ENCODE measurements around the gene PLK5.

PLK5 gene

GRCh38 chr19:1574354-1575136, 50.7 kb downstream of the PLK5 start:
- DNase-seq (ENCODE audit: insufficient read length, low spot score), result no peak
- no peak for FAIRE-seq

GRCh38 chr19:1575323-1576241, 51.7 kb downstream of the PLK5 start:
- no peak for DNase-seq (ENCODE audit: insufficient read length, low spot score)
- no peak for FAIRE-seq

DNA sequence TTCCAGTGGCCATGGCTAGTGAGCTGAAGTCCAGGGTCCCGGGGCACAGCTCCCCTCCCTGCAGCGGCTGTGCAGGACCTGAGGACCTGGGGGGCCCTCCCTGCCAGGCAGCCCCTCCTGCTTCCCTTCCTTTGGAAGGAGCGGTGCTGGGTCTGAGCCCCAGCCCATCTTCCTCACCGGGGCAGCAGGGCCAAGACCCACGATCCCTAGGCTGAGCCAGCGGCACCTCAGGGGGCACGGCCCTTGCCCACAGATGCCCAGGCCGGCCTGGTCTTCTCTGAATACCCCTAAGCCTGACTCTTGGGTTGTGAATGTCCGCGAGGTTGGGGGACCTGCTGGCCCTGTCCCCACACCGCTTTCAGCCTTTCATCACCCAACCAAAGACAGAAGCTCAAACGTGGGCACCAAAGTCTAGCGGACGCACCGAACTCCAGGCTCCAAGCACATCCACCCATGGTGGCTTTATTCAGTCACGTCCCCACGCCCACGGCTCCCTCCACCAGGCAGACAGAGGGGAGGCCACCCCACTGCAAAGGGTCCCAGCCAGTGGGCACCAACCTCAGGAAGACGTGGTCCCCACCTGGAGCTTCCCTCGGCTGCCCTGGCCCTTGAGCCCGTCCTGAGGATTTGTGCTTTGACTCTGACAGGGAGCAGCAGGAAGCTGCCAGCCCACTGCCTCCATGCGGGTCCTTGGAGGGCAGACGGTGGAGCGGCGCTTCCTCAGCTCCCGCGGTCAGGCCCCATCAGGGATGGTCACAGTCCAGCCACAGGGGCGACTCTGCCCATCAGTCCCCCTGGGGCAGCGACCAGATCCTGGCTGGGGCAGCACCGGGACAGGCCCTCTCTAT, 52.6 kb downstream of the PLK5 start:
- FAIRE-seq (no peak), DNase-seq (ENCODE audit: insufficient read length, low spot score) (no peak)

DNA sequence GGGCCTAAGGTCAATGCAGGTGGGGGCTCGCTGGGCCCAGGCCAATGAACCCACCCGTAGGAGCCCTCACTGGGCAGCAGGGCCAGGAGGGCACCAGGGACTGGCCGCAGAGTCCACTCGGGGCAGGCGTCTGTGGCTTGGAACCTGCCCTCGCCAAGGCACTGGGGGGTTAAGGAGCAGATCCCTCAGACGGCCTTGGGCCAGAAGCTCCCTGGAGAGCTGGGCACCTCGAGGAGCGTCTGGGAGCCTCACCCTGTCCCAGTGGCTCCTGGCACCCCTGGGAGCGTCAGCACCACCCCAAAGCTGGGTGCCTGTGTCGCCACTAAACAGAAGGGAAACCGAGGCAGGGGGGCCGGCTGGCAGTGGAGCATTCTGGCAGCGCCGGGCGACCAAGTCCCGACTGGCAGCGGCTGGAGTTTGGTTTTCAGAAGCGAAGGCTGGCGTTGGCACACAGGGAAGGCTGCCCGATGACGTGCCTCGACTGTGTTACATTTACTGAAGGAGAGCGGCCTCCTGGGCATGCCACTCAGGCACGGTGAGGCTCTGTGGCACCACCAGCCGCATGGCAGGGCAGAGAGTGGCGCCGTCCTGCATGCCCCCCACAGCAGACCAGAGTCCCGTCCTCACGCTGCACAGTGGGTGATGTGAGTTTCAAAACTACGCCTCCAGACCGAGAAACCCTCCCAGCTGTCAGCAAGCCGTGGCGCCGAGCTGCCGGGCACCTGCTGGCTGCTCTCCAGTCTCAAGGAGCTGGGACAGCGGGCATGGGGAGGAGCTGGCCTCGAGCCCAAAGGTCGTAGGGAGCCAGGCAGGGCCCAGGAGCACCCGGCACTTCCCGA, 53.4 kb downstream of the PLK5 start:
- no peak for DNase-seq (ENCODE audit: insufficient read length, low spot score)
- no peak for FAIRE-seq

DNA sequence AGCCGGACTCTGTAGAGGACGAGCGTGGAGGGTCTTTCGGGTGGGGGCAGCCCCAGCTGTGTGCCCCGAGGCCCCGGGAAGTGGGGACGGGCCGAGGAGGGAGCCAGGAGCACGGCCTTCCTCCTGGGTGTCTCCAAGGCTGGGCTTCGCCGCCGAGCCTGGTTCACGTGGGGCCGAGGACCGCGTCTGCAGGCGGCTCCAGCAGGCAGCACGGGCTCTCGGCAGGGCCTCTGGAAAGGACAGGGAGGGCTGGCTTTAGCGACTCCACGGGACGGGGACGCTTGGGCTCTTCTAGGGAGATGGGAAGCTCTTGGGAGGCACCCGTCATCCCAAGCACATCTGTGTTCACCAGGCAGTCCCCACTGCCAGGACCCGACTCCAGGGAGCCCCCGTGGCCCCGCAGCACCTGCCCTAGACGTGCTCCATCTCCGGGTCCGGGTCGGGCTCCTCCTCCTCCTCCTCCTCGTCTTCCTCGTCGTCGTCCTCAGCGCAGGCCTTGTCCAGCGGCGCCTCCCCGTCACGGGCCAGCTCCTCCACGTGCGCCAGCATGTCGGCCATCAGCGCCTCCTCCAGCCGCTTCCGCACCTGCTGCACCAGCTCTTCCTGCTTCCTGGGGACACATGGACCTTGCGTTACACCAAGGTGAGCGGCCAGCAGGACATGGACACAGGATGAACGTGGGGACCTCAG, 54.2 kb downstream of the PLK5 start:
- DNase-seq (ENCODE audit: insufficient read length, low spot score) (no peak), FAIRE-seq (no peak)

- FAIRE-seq (no peak), DNase-seq (ENCODE audit: insufficient read length, low spot score) (no peak)
Observed at GRCh38 chr19:1579222-1579621, 55.3 kb downstream of the PLK5 start.

- FAIRE-seq, result no peak
- DNase-seq (ENCODE audit: insufficient read length, low spot score), result no peak
Observed at GRCh38 chr19:1580382-1580781, 56.5 kb downstream of the PLK5 start.

GRCh38 chr19:1580957-1581356, 57.1 kb downstream of the PLK5 start:
- no peak for FAIRE-seq

DNA sequence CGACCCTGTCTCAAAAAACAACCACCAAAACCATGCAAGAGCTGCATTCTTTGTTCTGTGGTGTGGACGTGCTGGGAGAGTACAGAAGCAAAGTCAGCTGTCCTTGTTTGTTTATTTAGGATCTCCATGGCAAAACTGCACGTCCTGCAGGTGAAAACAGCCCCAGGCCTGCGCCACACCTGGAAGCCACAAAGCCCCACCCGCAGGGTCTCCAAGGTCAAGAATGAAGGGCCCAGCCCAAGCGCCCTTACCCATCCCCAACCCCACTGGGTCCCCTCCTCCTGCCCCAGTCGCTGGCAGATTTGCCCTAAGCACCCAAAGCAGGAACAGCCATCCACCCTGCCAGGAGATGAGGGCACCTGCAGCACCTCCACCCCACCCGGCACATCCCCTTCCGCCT, 58.3 kb downstream of the PLK5 start:
- FAIRE-seq, result no peak

More at GRCh38 chr19:1580957-1581356, 57.1 kb downstream of the PLK5 start:
- no peak for DNase-seq (ENCODE audit: insufficient read length, low spot score)

GRCh38 chr19:1584500-1585242, 60.8 kb downstream of the PLK5 start:
- FAIRE-seq, result no peak

More for the DNA sequence above, 58.3 kb downstream of the PLK5 start:
- DNase-seq (ENCODE audit: insufficient read length, low spot score), result no peak

GRCh38 chr19:1585243-1585580, 61.3 kb downstream of the PLK5 start:
- DNase-seq (ENCODE audit: insufficient read length, low spot score) (no peak), FAIRE-seq (no peak)

More at GRCh38 chr19:1584500-1585242, 60.8 kb downstream of the PLK5 start:
- no peak for DNase-seq (ENCODE audit: insufficient read length, low spot score)

All from GM19239 (cell line).